Stomach (tissue), 9 donors: ENCODE results near the gene MPST. TPM values are rescaled to one million over a fixed set of nuclear protein-coding genes. Genes with fewer than 3 reads are reported as not detected.

Experiments used
- DNase-seq, 2 donors: peaks; one replicate each; pipeline versions ENCODE4 v3.0.0 to v3.0.0-alpha.2; 2013 to 2019
- H3K27ac ChIP-seq, 5 donors: fragments of 200-600 bp in 4 of 5; sonication (generic) in 4 of 5; one replicate each; pipeline ENCODE4 v1.5.1; 2013 to 2019; ENCODE audit warnings: mild to moderate bottlenecking in 1 of 5, moderate library complexity in 1 of 5
- H3K27me3 ChIP-seq, 3 donors: fragments of 200-600 bp; sonication (generic); one replicate each; pipeline ENCODE4 v1.5.1; 2017 to 2019; ENCODE audit warnings: mixed run types in 1 of 3
- H3K36me3 ChIP-seq, 4 donors: fragments of 200-600 bp; sonication (generic); 1 replicate in 3 of 4; 2 replicates in 1 of 4; pipeline ENCODE4 v1.5.1; 2016 to 2019
- H3K4me1 ChIP-seq, 4 donors: fragments of 200-600 bp; sonication (generic); one replicate each; pipeline ENCODE4 v1.5.1; 2016 to 2019
- H3K4me3 ChIP-seq, 4 donors: fragments of 200-600 bp; sonication (generic) in 3 of 4; one replicate each; pipeline ENCODE4 v1.5.1; 2016 to 2019; ENCODE audit warnings: mild to moderate bottlenecking in 1 of 4
- H3K9me3 ChIP-seq, 4 donors: fragments of 200-600 bp; sonication (generic); one replicate each; pipeline ENCODE4 v1.5.1; 2016 to 2019
- EP300 ChIP-seq: sonication (generic); formaldehyde crosslinking; IDR thresholded peaks from one replicate; pipeline ENCODE4 v1.6.1; 2017; ENCODE audit warnings: antibody characterized with exemption
- POLR2A ChIP-seq, 4 donors: fragments of 450-650 bp; IDR thresholded peaks; one replicate each; pipeline ENCODE4 v1.6.1; 2016; ENCODE audit warnings: antibody characterized with exemption in 4 of 4, control low read depth in 2 of 4, mild to moderate bottlenecking in 1 of 4, moderate library complexity in 1 of 4
- POLR2AphosphoS5 ChIP-seq, 3 donors: sonication (generic); formaldehyde crosslinking; IDR thresholded peaks; one replicate each; pipeline ENCODE4 v1.6.1; 2016; ENCODE audit warnings: antibody characterized with exemption in 3 of 3
- WGBS, 5 donors: extraction: QIAGEN DNeasy Blood & Tissue Kit in 3 of 5; methylation state at CpG; one replicate each; pipeline versions ENCODE4 v1.1.5 to v1.1.7; 2013 to 2018; 5-methylcytosine and 5-hydroxymethylcytosine counted together
- intact Hi-C: fragments of 100-400 bp; cut with DNase I; formaldehyde crosslinking; loops from one replicate; pipeline ENCODE4 v1.15.1; 2023; ENCODE audit warnings: low total_unique reads
- polyA plus RNA-seq, 3 donors: library from polyadenylated mRNA; stranded (reverse); fragments of 200-250 nt; gene quantifications; one replicate each; pipeline ENCODE4 v1.2.3, GENCODE V29; 2013
- total RNA-seq, 5 donors: library from RNA; depleted of rRNA; stranded (reverse); fragments of >200 nt; gene quantifications; one replicate each; pipeline versions ENCODE4 v1.1.0 to v1.2.3, GENCODE V29; 2014 to 2016
- TF ChIP-seq, protein P1 (sequence below), 7 experiments: fragments of 450-650 bp in 4 of 7; fragments of 200-600 bp in 3 of 7; sonication (generic) in 3 of 7; IDR thresholded peaks; one replicate each; pipeline ENCODE4 v1.5.1; 2016 to 2019; ENCODE audit warnings: antibody characterized with exemption in 7 of 7, control low read depth in 2 of 7, mild to moderate bottlenecking in 1 of 7
- donor health status: healthy with polysubstance abuse.
- donor health status: Bipolar disorder and iron deficiency.
- donor health status: healthy.

Gene MPST
- total and polyA plus RNA-seq, 8 donors, result 48.3 to 1,943 (median 154) TPM

GRCh38 chr22:37068859-37069258, 49.3 kb downstream of the MPST start:
- 2 to 7% (median 5%) methylated on average over 32 to 36 of the region's 36 CpGs for WGBS, 5 donors
- intact Hi-C loops, result no loop called here

GRCh38 chr22:37069319-37069718, 49.8 kb downstream of the MPST start:
- 23 to 33% (median 27%) methylated on average over 7 to 11 of the region's 11 CpGs for WGBS, 5 donors
- TF ChIP-seq EP300 (no peak), POLR2AphosphoS5 (IDR thresholded peaks at IDR 0.05) (no peak), POLR2A (IDR thresholded peaks at IDR 0.05) (no peak)
- TF ChIP-seq, protein P1, sequence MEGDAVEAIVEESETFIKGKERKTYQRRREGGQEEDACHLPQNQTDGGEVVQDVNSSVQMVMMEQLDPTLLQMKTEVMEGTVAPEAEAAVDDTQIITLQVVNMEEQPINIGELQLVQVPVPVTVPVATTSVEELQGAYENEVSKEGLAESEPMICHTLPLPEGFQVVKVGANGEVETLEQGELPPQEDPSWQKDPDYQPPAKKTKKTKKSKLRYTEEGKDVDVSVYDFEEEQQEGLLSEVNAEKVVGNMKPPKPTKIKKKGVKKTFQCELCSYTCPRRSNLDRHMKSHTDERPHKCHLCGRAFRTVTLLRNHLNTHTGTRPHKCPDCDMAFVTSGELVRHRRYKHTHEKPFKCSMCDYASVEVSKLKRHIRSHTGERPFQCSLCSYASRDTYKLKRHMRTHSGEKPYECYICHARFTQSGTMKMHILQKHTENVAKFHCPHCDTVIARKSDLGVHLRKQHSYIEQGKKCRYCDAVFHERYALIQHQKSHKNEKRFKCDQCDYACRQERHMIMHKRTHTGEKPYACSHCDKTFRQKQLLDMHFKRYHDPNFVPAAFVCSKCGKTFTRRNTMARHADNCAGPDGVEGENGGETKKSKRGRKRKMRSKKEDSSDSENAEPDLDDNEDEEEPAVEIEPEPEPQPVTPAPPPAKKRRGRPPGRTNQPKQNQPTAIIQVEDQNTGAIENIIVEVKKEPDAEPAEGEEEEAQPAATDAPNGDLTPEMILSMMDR (IDR thresholded peaks at IDR 0.05), result no peak
- DNase-seq, result no peak
- Histone ChIP-seq H3K9me3 (no peaks in the 10 kb centered on the region), H3K4me3 (no peak overlapping the region), H3K27ac (no peak overlapping the region), H3K27me3 (peaks cover 8 to 78% (median 36%) of the 10 kb centered on the region in 3 donors), H3K4me1 (peaks cover 0 to 6% (median 3%) of the 10 kb centered on the region in 4 donors), H3K36me3 (no peaks in the 10 kb centered on the region)
- intact Hi-C loops, result no loop called here

More at GRCh38 chr22:37068859-37069258, 49.3 kb downstream of the MPST start:
- Histone ChIP-seq H3K27ac (no peak overlapping the region), H3K27me3 (peaks cover 8 to 73% (median 35%) of the 10 kb centered on the region in 3 donors), H3K4me3 (no peak overlapping the region), H3K9me3 (no peaks in the 10 kb centered on the region), H3K4me1 (peaks cover 0 to 6% (median 3%) of the 10 kb centered on the region in 4 donors), H3K36me3 (no peaks in the 10 kb centered on the region)
- TF ChIP-seq POLR2AphosphoS5 (IDR thresholded peaks at IDR 0.05), result no peak
- TF ChIP-seq POLR2A (IDR thresholded peaks at IDR 0.05), result no peak
- TF ChIP-seq, protein P1 (IDR thresholded peaks at IDR 0.05), result no peak
- TF ChIP-seq EP300, result no peak
- peak in 1 of 2 donors; percentile 70 for DNase-seq

DNA sequence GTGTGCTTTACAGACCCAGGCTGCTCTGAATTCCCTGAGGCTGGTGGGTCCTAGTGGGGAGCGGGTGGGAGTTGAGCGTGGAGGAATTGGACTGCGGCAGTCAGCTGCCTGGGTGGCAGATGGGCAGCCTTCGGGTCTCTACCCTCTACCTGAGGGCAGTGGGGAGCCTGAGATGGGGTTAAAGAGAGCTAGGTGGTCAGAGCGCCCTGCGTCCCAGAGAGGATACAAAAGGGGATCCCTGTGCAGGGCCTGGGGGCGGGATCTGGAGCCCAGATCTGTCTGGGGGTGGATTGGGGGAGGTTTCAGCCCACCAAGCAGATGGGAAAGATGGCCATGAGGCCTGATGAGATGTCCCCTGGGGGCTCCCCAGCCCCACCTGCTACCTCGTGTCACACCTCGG, 50.2 kb downstream of the MPST start:
- intact Hi-C loops, result no loop called here
- TF ChIP-seq POLR2A (IDR thresholded peaks at IDR 0.05), result no peak
- TF ChIP-seq, protein P1 (IDR thresholded peaks at IDR 0.05), result no peak
- TF ChIP-seq EP300, result no peak
- no peak for TF ChIP-seq POLR2AphosphoS5 (IDR thresholded peaks at IDR 0.05)
- peaks cover 0 to 6% (median 3%) of the 10 kb centered on the region in 4 donors for H3K4me1 ChIP-seq
- H3K4me3 ChIP-seq, result no peak overlapping the region
- no peak for DNase-seq
- no peaks in the 10 kb centered on the region for H3K9me3 ChIP-seq
- no peaks in the 10 kb centered on the region for H3K36me3 ChIP-seq
- H3K27me3 ChIP-seq, result peaks cover 8 to 82% (median 40%) of the 10 kb centered on the region in 3 donors
- WGBS, 5 donors, result 57 to 84% (median 76%) methylated on average over 9 of the region's 9 CpGs
- H3K27ac ChIP-seq, result no peak overlapping the region

GRCh38 chr22:37070334-37070733, 50.8 kb downstream of the MPST start:
- intact Hi-C loops, result no loop called here
- Histone ChIP-seq H3K27ac (no peak overlapping the region), H3K4me1 (peaks cover 0 to 6% (median 3%) of the 10 kb centered on the region in 4 donors), H3K27me3 (peaks cover 8 to 85% (median 47%) of the 10 kb centered on the region in 3 donors), H3K36me3 (no peaks in the 10 kb centered on the region), H3K4me3 (no peak overlapping the region), H3K9me3 (no peaks in the 10 kb centered on the region)
- WGBS, 5 donors, result 57 to 75% (median 62%) methylated on average over 8 of the region's 8 CpGs
- DNase-seq, result no peak
- TF ChIP-seq POLR2A (IDR thresholded peaks at IDR 0.05) (no peak), EP300 (no peak), POLR2AphosphoS5 (IDR thresholded peaks at IDR 0.05) (no peak)
- TF ChIP-seq, protein P1 (IDR thresholded peaks at IDR 0.05), result no peak
